AG10803 (cell line): Measurements from ENCODE around the gene FREM1.
"Not testable (repeated sequence)": the region's sequence is repeated elsewhere in the genome, so short reads cannot be mapped to it uniquely, and the experiment has no call there.

Source experiments
- DNase-seq: peaks from one replicate; pipeline ENCODE4 v3.0.0; 2010; ENCODE audit warnings: low read depth
- H3K4me3 ChIP-seq: 2 replicates; pipeline ENCODE4 v1.5.1; 2011; ENCODE audit warnings: mild to moderate bottlenecking, low read length, control low read depth
- CTCF ChIP-seq: conservative IDR thresholded peaks from 2 replicates; pipeline ENCODE4 v1.5.1; 2011; ENCODE audit warnings: mild to moderate bottlenecking, low read length, control low read depth, inconsistent platforms

Gene FREM1

GRCh38 chr9:14926941-14927624 is 16.9 kb upstream of the FREM1 start:
- H3K4me3 ChIP-seq, result no peak overlapping the region
- TF ChIP-seq CTCF, result no peak
- no peak for DNase-seq

- peak; percentile 82 for DNase-seq
- peak overlapping the region; percentile 51 for H3K4me3 ChIP-seq
- TF ChIP-seq CTCF, result no peak
Measured at GRCh38 chr9:14924230-14925219, 14.3 kb upstream of the FREM1 start.

- DNase-seq, result no peak
- H3K4me3 ChIP-seq, result no peak overlapping the region
Measured at GRCh38 chr9:14923701-14924100, 13.5 kb upstream of the FREM1 start.

GRCh38 chr9:14920805-14921204 is 10.6 kb upstream of the FREM1 start:
- not testable (repeated sequence) for H3K4me3 ChIP-seq, DNase-seq

More at GRCh38 chr9:14923701-14924100, 13.5 kb upstream of the FREM1 start:
- TF ChIP-seq CTCF, result no peak

- no peak for TF ChIP-seq CTCF
- no peak for DNase-seq
- no peak overlapping the region for H3K4me3 ChIP-seq
Measured at GRCh38 chr9:14913366-14913765, 3.1 kb upstream of the FREM1 start.

GRCh38 chr9:14912859-14913258 is 2.6 kb upstream of the FREM1 start:
- H3K4me3 ChIP-seq, result no peak overlapping the region
- DNase-seq, result no peak
- TF ChIP-seq CTCF, result no peak

- no peak for DNase-seq
- no peak for TF ChIP-seq CTCF
- H3K4me3 ChIP-seq, result no peak overlapping the region
Measured at GRCh38 chr9:14911046-14911445, 818 bp upstream of the FREM1 start.
